Measurements from ENCODE around the gene HIF1AN. TPM values are rescaled to one million over a fixed set of nuclear protein-coding genes. Genes with fewer than 3 reads are reported as not detected.
A peak's percentile ranks its signal among the peaks of the same experiment; 100 is the strongest.

The HIF1AN gene
- total RNA-seq, 2 donors from 2014 or later = 53.3 to 60.2 TPM

DNA sequence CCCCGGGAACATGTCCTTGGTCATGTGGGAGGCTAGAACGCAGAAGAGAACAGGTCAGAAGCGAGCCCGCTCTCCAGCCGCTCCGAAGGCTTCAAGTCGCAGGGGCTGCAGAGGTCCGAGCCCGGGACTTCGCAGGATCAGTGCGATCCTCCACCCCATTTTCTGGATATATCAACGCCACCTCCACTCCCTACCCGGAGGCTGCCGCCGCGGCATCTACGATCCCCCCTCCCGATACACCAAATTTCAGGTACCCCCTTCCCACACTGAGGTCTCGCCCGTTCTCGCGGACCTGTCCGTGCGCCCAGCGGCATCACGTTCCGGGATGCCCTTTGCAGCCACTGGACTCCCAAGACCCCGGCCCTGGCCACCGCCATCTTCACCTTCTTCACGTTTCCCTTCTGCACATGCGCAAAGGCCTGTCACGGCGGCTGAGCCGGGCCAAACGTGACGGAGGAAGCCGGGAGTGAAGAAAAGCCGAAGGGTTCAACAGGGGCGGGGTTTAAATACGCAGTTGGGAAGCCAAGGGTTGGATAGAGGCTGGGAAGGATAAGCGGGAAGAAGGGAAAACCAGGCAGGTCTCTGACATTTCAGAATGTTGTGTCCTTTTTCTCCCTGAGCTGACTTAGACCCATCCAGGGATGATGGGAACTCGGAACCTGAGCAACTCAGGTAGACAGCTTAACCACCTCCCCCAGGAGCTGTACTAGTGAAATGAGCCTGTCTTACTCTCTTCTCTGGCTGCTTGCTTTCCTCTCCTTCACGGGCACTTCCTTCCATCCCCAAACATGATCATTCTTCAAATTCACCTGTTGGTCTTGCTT lies 6.1 kb upstream of the HIF1AN start, which contains the start of gene NDUFB8:
NDUFB8 (minus strand) TSS at position 397 of the 824 bp plus-strand sequence; CDS start at position 377, 20 bp downstream.
- Mint-ChIP-seq H3K9me3 (no peaks in the 10 kb centered on the region), H3K4me1 (peaks cover 17% of the 10 kb centered on the region), H3K27ac (peak within 1 kb of the TSS; percentile 94), H3K27me3 (no peaks in the 10 kb centered on the region), H3K36me3 (ENCODE audit: low read depth) (peaks cover 55% of the 10 kb centered on the region), H3K4me3 (peak within 1 kb of the TSS; percentile 85)
- peak; percentile 64 for ATAC-seq (replicated peaks)

DNA sequence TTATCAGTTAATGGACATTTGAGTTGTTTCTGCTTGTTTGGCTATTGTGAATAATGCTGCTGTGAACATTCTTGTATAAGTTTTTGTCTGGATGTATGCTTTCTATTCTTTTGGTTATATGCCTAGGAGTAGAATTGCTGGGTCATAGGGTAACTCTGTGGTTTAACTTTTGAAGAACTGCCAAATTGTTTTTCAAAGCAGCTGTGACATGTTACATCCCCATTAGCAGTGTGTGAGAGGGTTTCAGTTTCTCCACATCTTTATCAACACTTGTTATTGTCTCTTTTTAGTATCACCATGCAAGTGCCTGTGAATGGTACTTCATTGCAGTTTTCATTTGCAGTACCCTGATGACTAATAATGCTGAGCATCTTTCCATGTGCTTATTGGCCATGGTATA lies 4.0 kb upstream of the HIF1AN start:
- ATAC-seq (replicated peaks) = peak; percentile 29
- H3K36me3 Mint-ChIP-seq (ENCODE audit: low read depth) = peaks cover 35% of the 10 kb centered on the region
- H3K27me3 Mint-ChIP-seq = no peaks in the 10 kb centered on the region
- peak overlapping the region; percentile 27 for H3K4me3 Mint-ChIP-seq
- H3K27ac Mint-ChIP-seq = peak overlapping the region; percentile 38
- H3K9me3 Mint-ChIP-seq = no peaks in the 10 kb centered on the region
- H3K4me1 Mint-ChIP-seq = peaks cover 10% of the 10 kb centered on the region

DNA sequence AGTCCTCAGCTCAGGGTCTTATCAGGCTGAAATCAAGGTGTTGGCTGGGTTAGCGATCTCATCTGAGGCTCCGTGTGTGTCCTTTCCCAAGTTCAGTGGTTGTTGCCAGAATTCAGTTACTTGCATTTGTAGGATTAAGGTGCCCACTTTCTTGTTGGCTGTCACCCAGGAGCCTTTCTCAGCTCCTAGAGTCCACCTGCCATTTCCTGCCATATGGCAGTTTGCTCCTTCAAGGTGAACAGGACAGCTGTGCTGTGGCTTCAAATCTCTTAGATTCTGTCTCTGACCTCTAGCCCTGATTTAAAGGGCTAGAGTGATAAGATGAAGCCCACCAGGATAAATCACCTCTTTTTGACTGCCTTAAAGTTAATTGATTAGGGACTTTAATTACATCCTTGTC lies 1.0 kb upstream of the HIF1AN start:
- Mint-ChIP-seq H3K4me1 (peaks cover 22% of the 10 kb centered on the region), H3K36me3 (ENCODE audit: low read depth) (peaks cover 29% of the 10 kb centered on the region), H3K27ac (no peak overlapping the region), H3K9me3 (no peaks in the 10 kb centered on the region), H3K4me3 (no peak overlapping the region), H3K27me3 (no peaks in the 10 kb centered on the region)
- no peak for ATAC-seq (replicated peaks)

DNA sequence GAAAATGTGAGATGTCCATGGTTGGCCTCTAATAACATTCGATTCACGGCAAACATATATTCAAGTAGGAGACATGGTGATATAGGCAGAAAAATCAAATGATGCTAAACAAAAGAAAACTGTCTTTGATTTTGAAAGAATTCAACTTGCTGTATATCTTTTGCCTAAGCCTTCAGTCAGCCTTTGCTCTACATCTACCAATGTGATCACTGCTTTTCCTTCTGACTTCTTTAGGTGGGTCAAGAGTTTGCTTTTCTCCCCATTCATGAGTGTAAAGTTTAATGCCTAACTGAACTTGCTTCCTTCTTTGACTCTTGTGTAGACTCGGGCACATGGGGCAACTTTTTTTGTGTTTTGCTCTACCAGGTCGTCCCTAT lies 417 bp upstream of the HIF1AN start:
- Mint-ChIP-seq H3K4me1 (peaks cover 19% of the 10 kb centered on the region), H3K9me3 (no peaks in the 10 kb centered on the region), H3K4me3 (no peak overlapping the region), H3K36me3 (ENCODE audit: low read depth) (peaks cover 29% of the 10 kb centered on the region), H3K27ac (no peak overlapping the region), H3K27me3 (no peaks in the 10 kb centered on the region)
- ATAC-seq (replicated peaks) = peak; percentile 3

GRCh38 chr10:100537475-100537874 lies 1.7 kb downstream of the HIF1AN start:
- peaks cover 50% of the 10 kb centered on the region for H3K36me3 Mint-ChIP-seq (ENCODE audit: low read depth)
- H3K27me3 Mint-ChIP-seq = no peaks in the 10 kb centered on the region
- H3K4me1 Mint-ChIP-seq = peaks cover 12% of the 10 kb centered on the region
- ATAC-seq (replicated peaks) = no peak
- H3K9me3 Mint-ChIP-seq = no peaks in the 10 kb centered on the region
- no peak overlapping the region for H3K27ac Mint-ChIP-seq
- no peak overlapping the region for H3K4me3 Mint-ChIP-seq

DNA sequence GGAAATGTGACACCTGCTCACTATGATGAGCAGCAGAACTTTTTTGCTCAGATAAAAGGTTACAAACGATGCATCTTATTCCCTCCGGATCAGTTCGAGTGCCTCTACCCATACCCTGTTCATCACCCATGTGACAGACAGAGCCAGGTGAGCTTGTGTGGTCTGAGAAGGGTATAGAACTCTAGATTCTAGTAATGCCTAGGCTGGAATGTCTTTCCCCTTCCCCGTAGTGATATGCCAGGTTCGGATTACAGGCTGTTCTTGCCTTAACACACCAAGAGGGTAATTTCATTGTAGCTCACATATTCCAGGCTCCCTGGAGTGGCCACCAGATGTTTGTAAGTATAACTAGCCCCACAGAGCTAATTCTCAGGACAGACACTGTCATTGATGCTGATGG lies 9.2 kb downstream of the HIF1AN start:
- Mint-ChIP-seq H3K27ac (no peak overlapping the region), H3K4me3 (no peak overlapping the region), H3K27me3 (no peaks in the 10 kb centered on the region), H3K36me3 (ENCODE audit: low read depth) (peaks cover 100% of the 10 kb centered on the region), H3K9me3 (no peaks in the 10 kb centered on the region), H3K4me1 (no peaks in the 10 kb centered on the region)
- ATAC-seq (replicated peaks) = no peak

- H3K27me3 Mint-ChIP-seq = no peaks in the 10 kb centered on the region
- H3K9me3 Mint-ChIP-seq = no peaks in the 10 kb centered on the region
- H3K36me3 Mint-ChIP-seq (ENCODE audit: low read depth) = peaks cover 84% of the 10 kb centered on the region
- no peak overlapping the region for H3K4me3 Mint-ChIP-seq
- no peak overlapping the region for H3K27ac Mint-ChIP-seq
- no peak for ATAC-seq (replicated peaks)
- no peaks in the 10 kb centered on the region for H3K4me1 Mint-ChIP-seq
Observed at GRCh38 chr10:100551196-100551595, 15.5 kb downstream of the HIF1AN start.

- H3K36me3 Mint-ChIP-seq (ENCODE audit: low read depth) = peaks cover 84% of the 10 kb centered on the region
- no peaks in the 10 kb centered on the region for H3K27me3 Mint-ChIP-seq
- peaks cover under 1% of the 10 kb centered on the region for H3K4me1 Mint-ChIP-seq
- H3K4me3 Mint-ChIP-seq = no peak overlapping the region
- no peaks in the 10 kb centered on the region for H3K9me3 Mint-ChIP-seq
- no peak for ATAC-seq (replicated peaks)
- no peak overlapping the region for H3K27ac Mint-ChIP-seq
Observed at GRCh38 chr10:100551738-100552137, 16.0 kb downstream of the HIF1AN start.

DNA sequence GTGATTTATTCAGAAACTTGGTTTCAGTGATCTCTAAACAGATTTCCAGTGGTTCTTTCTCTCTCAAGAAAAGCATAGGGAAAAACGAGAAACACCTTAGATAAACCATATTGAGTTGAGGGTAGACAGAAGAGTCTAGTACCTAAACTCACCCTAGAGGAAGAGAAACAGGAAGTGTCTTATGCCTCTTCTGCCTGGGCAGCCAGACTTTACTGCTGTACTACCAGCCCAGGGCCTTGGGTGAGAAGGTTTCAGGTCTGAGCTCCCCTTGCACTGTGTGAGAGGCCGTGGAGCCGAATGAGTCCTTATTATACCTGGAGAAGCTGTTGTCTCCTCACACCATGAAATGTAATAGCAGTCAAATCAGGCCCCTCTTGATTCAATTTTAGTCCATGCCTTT lies 18.2 kb downstream of the HIF1AN start:
- peaks cover 78% of the 10 kb centered on the region for H3K36me3 Mint-ChIP-seq (ENCODE audit: low read depth)
- no peaks in the 10 kb centered on the region for H3K9me3 Mint-ChIP-seq
- H3K4me1 Mint-ChIP-seq = peaks cover 4% of the 10 kb centered on the region
- ATAC-seq (replicated peaks) = no peak
- no peaks in the 10 kb centered on the region for H3K27me3 Mint-ChIP-seq
- no peak overlapping the region for H3K27ac Mint-ChIP-seq
- no peak overlapping the region for H3K4me3 Mint-ChIP-seq

DNA sequence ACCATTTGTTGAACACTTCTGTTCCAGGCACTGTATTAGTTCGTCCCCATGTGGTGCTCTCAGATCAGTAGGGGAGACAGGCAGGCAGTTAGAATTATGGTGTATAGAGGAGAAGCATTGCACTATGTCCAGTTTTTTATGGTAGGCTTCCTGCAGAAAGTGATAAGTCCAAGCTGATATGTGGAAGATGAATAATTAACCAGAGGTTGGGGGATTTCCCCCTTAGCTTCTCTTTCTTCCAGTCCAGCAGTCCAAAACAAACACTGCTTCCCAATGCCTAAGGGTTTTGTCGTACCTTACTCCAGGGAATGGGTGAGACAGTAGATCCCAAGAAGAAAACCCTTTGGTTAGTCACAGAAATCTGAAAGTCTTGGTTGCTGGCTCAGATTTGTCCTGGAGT lies 19.2 kb downstream of the HIF1AN start:
- H3K27me3 Mint-ChIP-seq = no peaks in the 10 kb centered on the region
- H3K4me1 Mint-ChIP-seq = peaks cover 4% of the 10 kb centered on the region
- H3K36me3 Mint-ChIP-seq (ENCODE audit: low read depth) = peaks cover 69% of the 10 kb centered on the region
- no peak overlapping the region for H3K4me3 Mint-ChIP-seq
- H3K9me3 Mint-ChIP-seq = no peaks in the 10 kb centered on the region
- ATAC-seq (replicated peaks) = no peak
- H3K27ac Mint-ChIP-seq = no peak overlapping the region

GRCh38 chr10:100560248-100560647 lies 24.5 kb downstream of the HIF1AN start:
- no peak for ATAC-seq (replicated peaks)
- H3K4me3 Mint-ChIP-seq = no peak overlapping the region
- H3K36me3 Mint-ChIP-seq (ENCODE audit: low read depth) = peaks cover 40% of the 10 kb centered on the region
- peaks cover 16% of the 10 kb centered on the region for H3K27me3 Mint-ChIP-seq
- no peak overlapping the region for H3K27ac Mint-ChIP-seq
- peaks cover 11% of the 10 kb centered on the region for H3K4me1 Mint-ChIP-seq
- no peaks in the 10 kb centered on the region for H3K9me3 Mint-ChIP-seq

DNA sequence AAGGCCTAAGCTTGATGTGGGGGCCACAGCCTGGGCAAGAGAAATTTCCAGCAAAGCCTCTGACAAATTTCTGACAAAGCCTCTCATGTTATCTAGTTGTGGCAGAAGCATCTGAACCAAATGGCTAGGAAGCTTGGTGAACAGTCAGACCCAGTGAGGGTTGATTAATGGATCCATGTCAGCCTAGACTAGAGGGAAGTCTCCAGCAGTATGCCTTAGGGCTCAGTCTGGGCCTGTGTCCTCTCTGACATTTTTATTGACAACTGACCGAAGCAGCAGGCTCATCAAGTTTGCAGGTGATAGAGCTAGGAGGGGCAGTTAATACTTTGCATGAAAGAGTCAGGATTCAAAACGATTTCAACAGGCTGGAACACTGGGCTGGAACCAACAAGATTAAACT lies 25.3 kb downstream of the HIF1AN start:
- H3K27me3 Mint-ChIP-seq = peaks cover 16% of the 10 kb centered on the region
- no peaks in the 10 kb centered on the region for H3K9me3 Mint-ChIP-seq
- H3K36me3 Mint-ChIP-seq (ENCODE audit: low read depth) = peaks cover 33% of the 10 kb centered on the region
- no peak overlapping the region for H3K27ac Mint-ChIP-seq
- peak overlapping the region; percentile 44 for H3K4me3 Mint-ChIP-seq
- no peak for ATAC-seq (replicated peaks)
- peaks cover 11% of the 10 kb centered on the region for H3K4me1 Mint-ChIP-seq

GRCh38 chr10:100562008-100562672 lies 26.4 kb downstream of the HIF1AN start:
- Mint-ChIP-seq H3K9me3 (no peaks in the 10 kb centered on the region), H3K36me3 (ENCODE audit: low read depth) (peaks cover 22% of the 10 kb centered on the region), H3K27ac (no peak overlapping the region), H3K4me1 (peaks cover 8% of the 10 kb centered on the region), H3K27me3 (peaks cover 16% of the 10 kb centered on the region), H3K4me3 (peak overlapping the region; percentile 44)
- peak; percentile 82 for ATAC-seq (replicated peaks)

DNA sequence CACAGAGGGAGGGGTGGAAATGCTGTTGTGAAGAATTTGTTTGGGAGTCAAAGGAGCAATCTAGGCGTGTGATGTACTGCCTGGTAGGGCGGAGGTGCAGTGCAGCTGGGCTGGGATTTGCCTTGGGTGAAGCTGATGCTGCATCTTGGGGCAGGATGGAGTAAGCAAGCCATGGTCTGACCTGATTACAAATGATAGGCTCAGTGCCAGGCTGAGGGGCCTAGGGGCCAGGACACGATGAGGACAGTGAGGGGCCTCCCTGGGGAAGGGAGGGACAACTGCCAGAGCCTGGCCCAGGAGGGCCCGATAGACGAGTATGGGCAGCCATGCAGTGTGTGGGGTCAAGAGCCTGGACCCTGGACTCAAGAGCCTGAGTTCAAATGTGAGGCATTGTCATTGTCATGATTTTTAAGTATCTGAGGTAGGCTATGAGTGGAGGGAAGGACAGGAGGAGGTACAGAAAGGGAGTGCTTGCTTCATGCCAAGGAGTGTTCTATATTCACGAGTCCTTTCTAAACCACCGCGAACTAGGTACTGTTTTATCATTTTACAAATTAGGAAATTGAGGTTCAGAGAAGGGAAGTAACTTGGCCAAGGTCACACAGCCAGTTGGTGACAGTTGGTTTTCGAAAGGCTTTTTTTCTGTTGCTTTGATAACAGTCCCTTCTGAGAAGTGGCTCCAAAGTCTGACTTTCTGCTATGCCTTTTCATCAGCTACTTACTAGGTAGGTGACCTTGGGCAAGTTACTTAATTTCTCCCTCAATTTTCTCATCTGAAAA lies 29.7 kb downstream of the HIF1AN start:
- peaks cover 4% of the 10 kb centered on the region for H3K36me3 Mint-ChIP-seq (ENCODE audit: low read depth)
- no peak overlapping the region for H3K27ac Mint-ChIP-seq
- H3K4me1 Mint-ChIP-seq = peaks cover 7% of the 10 kb centered on the region
- H3K9me3 Mint-ChIP-seq = no peaks in the 10 kb centered on the region
- peaks cover 16% of the 10 kb centered on the region for H3K27me3 Mint-ChIP-seq
- no peak for ATAC-seq (replicated peaks)
- no peak overlapping the region for H3K4me3 Mint-ChIP-seq
